OCI-LY3 (cell line): ENCODE results near the gene GJA5.

Experiments
- CTCF ChIP-seq: fragments of 200-600, 300-600 bp; sonication (generic); IDR thresholded peaks from 2 replicates; pipeline ENCODE4 v1.5.1; 2014; ENCODE audit warnings: antibody characterized with exemption, low read length, low read depth
- EZH2phosphoT487 ChIP-seq: fragments of 200-600 bp; shearing (Covaris generic); IDR thresholded peaks from 2 replicates; pipeline ENCODE4 v1.6.1; 2018; ENCODE audit warnings: antibody characterized with exemption, mixed run types, low read depth

GRCh38 chr1:147740391-147740790 lies 20.0 kb downstream of the GJA5 start:
- no peak for TF ChIP-seq CTCF
- no peak for TF ChIP-seq EZH2phosphoT487
